Transverse colon (tissue), 4 donors: ENCODE data around the gene DDIAS. TPM values are rescaled to one million over a fixed set of nuclear protein-coding genes. Genes with fewer than 3 reads are reported as not detected.

ENCODE experiments used
- DNase-seq: peaks from one replicate; pipeline ENCODE4 v3.0.0-alpha.2; 2019
- H3K27ac ChIP-seq, 4 donors: fragments of 200-600 bp; sonication (generic); 2 replicates each; pipeline ENCODE4 v1.5.1; 2016 to 2018; ENCODE audit warnings: inconsistent platforms in 4 of 4
- H3K27me3 ChIP-seq: fragments of 200-600 bp; sonication (generic); 2 replicates; pipeline ENCODE4 v1.5.1; 2017; ENCODE audit warnings: inconsistent platforms
- H3K36me3 ChIP-seq, 4 donors: fragments of 200-600 bp; sonication (generic); 2 replicates each; pipeline ENCODE4 v1.5.1; 2017 to 2019; ENCODE audit warnings: inconsistent platforms in 4 of 4
- H3K4me1 ChIP-seq, 4 donors: fragments of 200-600 bp; sonication (generic); 2 replicates each; pipeline ENCODE4 v1.5.1; 2017 to 2020; ENCODE audit warnings: inconsistent platforms in 4 of 4
- H3K4me3 ChIP-seq, 4 donors: fragments of 200-600 bp; sonication (generic); 1 replicate in 1 of 4; 2 replicates in 3 of 4; pipeline versions ENCODE4 v1.5.1 to v1.6.1; 2017 to 2019; ENCODE audit warnings: inconsistent platforms in 4 of 4
- H3K9me3 ChIP-seq, 2 donors: fragments of 200-600 bp; sonication (generic); 2 replicates each; pipeline ENCODE4 v1.5.1; 2017 to 2019; ENCODE audit warnings: inconsistent platforms in 2 of 2
- EP300 ChIP-seq: sonication (generic); formaldehyde crosslinking; IDR thresholded peaks from one replicate; pipeline ENCODE4 v1.6.1; 2017; ENCODE audit warnings: antibody characterized with exemption, low read depth
- POLR2A ChIP-seq: fragments of 450-650 bp; IDR thresholded peaks from one replicate; pipeline ENCODE4 v1.6.1; 2016; ENCODE audit warnings: antibody characterized with exemption, mild to moderate bottlenecking, moderate library complexity
- POLR2AphosphoS5 ChIP-seq, 3 donors: sonication (generic); formaldehyde crosslinking; IDR thresholded peaks; one replicate each; pipeline ENCODE4 v1.6.1; 2016; ENCODE audit warnings: antibody characterized with exemption in 3 of 3
- WGBS, 2 donors: methylation state at CpG; one replicate each; pipeline ENCODE4 v1.1.5; 2018; ENCODE audit warnings: low coverage in 1 of 2; 5-methylcytosine and 5-hydroxymethylcytosine counted together
- in situ Hi-C, 4 donors: fragments of 200-750 bp; cut with MboI; loops; one replicate each; pipeline versions ENCODE4 v1.15.0 to v1.15.1; 2017; ENCODE audit warnings: low sequenced_read_pairs in 3 of 4, low pct_ligation_motif_present in 1 of 4, low pct_unique_long_range_greater_than_20kb in 1 of 4
- intact Hi-C: fragments of 100-400 bp; cut with DNase I; formaldehyde crosslinking; loops from one replicate; pipeline ENCODE4 v1.15.1; 2023; ENCODE audit warnings: low total_unique reads
- total RNA-seq, 4 donors: library from RNA; depleted of rRNA; stranded (reverse); fragments of >200 nt; gene quantifications; one replicate each; pipeline ENCODE4 v1.1.0, GENCODE V29; 2016
- TF ChIP-seq, protein P1 (sequence below), 5 experiments: fragments of 200-600 bp in 3 of 5; fragments of 450-650 bp in 2 of 5; sonication (generic) in 3 of 5; IDR thresholded peaks; 1 replicate in 2 of 5; 2 replicates in 3 of 5; pipeline ENCODE4 v1.5.1; 2016 to 2017; ENCODE audit warnings: antibody characterized with exemption in 5 of 5, inconsistent platforms in 3 of 5, mild to moderate bottlenecking in 2 of 5, moderate library complexity in 1 of 5

The DDIAS gene
- total RNA-seq, 4 donors from 2014 or later, result 0.95 to 1.1 TPM; not detected in 2

DNA sequence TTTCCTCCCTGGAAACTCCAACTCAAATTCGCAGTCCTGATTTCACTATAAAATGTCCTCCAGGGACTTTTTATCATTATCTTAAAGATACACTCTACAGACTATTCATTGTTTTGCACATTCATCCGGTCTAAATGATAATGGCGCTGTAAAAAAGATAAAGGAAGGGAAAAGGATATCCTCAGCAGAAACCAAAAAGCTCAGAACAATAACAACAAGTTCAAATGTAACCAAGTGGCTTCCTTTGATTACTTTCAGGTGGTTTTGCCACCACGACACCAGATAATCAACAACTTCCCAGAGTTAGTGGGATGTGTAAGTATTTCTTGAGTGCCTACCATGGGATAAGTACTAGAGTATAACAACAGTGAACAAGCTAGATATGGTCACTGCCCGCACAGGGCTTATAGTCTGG lies 27.6 kb upstream of the DDIAS start:
- intact Hi-C loops, result loop anchor here (10.0 kb wide), 1 partner anchor 1981 kb away; no protein-coding TSS in a partner anchor
- WGBS, 2 donors, result 65 to 72% methylated on average over 4 to 5 of the region's 5 CpGs
- Histone ChIP-seq H3K36me3 (no peaks in the 10 kb centered on the region), H3K27me3 (no peaks in the 10 kb centered on the region), H3K4me1 (peaks cover 0 to 11% (median 0%) of the 10 kb centered on the region in 4 donors), H3K9me3 (no peaks in the 10 kb centered on the region), H3K4me3 (no peak overlapping the region), H3K27ac (no peak overlapping the region)
- in situ Hi-C loops, result loop anchor here in 1 of 4 donors (25.0 kb wide), 1 partner anchor 938 kb away; no protein-coding TSS in a partner anchor
- TF ChIP-seq POLR2A (no peak), POLR2AphosphoS5 (IDR thresholded peaks at IDR 0.05) (no peak), EP300 (no peak)
- TF ChIP-seq, protein P1, sequence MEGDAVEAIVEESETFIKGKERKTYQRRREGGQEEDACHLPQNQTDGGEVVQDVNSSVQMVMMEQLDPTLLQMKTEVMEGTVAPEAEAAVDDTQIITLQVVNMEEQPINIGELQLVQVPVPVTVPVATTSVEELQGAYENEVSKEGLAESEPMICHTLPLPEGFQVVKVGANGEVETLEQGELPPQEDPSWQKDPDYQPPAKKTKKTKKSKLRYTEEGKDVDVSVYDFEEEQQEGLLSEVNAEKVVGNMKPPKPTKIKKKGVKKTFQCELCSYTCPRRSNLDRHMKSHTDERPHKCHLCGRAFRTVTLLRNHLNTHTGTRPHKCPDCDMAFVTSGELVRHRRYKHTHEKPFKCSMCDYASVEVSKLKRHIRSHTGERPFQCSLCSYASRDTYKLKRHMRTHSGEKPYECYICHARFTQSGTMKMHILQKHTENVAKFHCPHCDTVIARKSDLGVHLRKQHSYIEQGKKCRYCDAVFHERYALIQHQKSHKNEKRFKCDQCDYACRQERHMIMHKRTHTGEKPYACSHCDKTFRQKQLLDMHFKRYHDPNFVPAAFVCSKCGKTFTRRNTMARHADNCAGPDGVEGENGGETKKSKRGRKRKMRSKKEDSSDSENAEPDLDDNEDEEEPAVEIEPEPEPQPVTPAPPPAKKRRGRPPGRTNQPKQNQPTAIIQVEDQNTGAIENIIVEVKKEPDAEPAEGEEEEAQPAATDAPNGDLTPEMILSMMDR (IDR thresholded peaks at IDR 0.05), result no peak
- DNase-seq, result no peak

DNA sequence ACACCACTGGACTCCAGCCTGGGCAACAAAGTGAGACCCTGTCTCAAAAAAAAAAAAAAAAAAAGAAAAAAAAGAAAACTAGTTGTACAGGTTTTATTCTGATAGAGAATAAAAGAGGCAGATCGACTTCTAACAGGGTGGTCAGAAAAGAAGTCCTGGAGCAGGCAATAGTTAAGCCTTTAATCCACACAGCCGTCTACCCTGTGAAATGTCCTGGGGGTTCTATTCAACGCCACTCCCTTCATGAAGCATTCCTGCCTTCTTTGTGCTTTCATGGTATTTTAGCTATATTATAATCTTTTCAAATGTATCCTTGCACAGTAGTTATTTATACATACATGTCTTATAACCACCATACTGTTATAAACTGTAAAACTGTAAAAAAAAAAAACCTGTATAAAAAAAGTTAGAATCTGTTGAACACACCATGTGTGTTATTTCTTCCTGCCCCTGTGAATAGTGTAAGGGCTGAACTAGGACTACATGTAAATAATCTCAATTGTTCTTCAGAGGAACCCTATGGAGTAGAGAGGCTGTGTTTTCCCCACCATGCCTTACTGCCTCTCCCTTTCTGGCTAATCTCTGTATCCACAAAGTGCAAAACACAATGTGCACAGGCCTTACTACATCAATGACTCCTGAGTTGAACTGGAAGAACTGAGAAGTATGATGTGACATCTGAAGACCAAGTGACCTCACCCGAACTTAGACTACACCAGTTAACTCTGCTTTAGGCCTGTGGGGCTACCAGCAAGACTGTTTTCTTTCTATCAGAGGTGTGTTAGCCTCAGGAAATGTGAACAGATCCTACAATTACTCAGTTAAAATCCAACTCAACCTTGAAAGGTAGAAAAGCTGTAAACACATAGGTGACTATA lies 26.7 kb upstream of the DDIAS start:
- in situ Hi-C loops, result loop anchor here in 1 of 4 donors (25.0 kb wide), 1 partner anchor 937 kb away; no protein-coding TSS in a partner anchor
- Histone ChIP-seq H3K4me3 (no peak overlapping the region), H3K27ac (no peak overlapping the region), H3K27me3 (no peaks in the 10 kb centered on the region), H3K4me1 (peaks cover 0 to 5% (median 0%) of the 10 kb centered on the region in 4 donors), H3K36me3 (no peaks in the 10 kb centered on the region), H3K9me3 (no peaks in the 10 kb centered on the region)
- DNase-seq, result no peak
- intact Hi-C loops, result loop anchor here (10.0 kb wide), 1 partner anchor 1980 kb away; no protein-coding TSS in a partner anchor
- WGBS, 2 donors, result 89 to 94% methylated on average over 4 of the region's 4 CpGs
- no peak for TF ChIP-seq POLR2AphosphoS5 (IDR thresholded peaks at IDR 0.05)
- TF ChIP-seq, protein P1 (IDR thresholded peaks at IDR 0.05), result no peak
- TF ChIP-seq POLR2A, result no peak
- no peak for TF ChIP-seq EP300

DNA sequence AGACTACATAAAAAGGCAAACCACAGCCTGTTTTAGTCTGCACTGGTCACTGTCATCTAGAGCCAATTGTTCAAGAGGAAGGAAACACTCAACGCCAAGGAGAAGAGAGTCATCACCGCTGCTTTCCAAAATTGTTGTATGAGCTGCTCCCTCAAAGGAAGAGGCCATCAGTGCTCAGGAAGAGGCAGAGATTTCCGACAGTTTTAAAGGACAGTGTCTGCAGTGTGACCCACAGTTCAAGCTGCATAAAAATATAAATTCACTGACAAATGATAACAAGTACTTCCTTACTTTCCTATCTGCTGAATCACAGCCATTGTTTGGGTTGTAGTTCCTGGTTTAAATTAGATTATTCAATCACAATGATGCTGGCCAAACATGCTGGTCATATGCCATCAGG lies 17.7 kb upstream of the DDIAS start:
- in situ Hi-C loops, result no loop called here
- WGBS, 2 donors, result 68 to 77% methylated on average over 3 of the region's 3 CpGs
- no peak for DNase-seq

More for the DNA sequence above, 17.7 kb upstream of the DDIAS start:
- TF ChIP-seq EP300 (no peak), POLR2AphosphoS5 (IDR thresholded peaks at IDR 0.05) (no peak), POLR2A (no peak)
- TF ChIP-seq, protein P1 (IDR thresholded peaks at IDR 0.05), result no peak
- Histone ChIP-seq H3K36me3 (no peaks in the 10 kb centered on the region), H3K9me3 (peaks cover 0 to 3% of the 10 kb centered on the region in 2 donors), H3K27me3 (no peaks in the 10 kb centered on the region), H3K4me3 (no peak overlapping the region), H3K4me1 (peaks cover 0 to 9% (median 0%) of the 10 kb centered on the region in 4 donors), H3K27ac (no peak overlapping the region)
- intact Hi-C loops, result no loop called here
